GM19397 (cell line): Measurements from ENCODE around the gene KAZN.

Experiments
- ATAC-seq: cut with Tn5 transposase; IDR thresholded peaks from one replicate; pipeline ENCODE4 v1.9.1; 2021; ENCODE audit warnings: mild to moderate bottlenecking, moderate library complexity; ENCODE audit not compliant: unreplicated experiment

KAZN gene

GRCh38 chr1:15014516-15014915, 416.0 kb downstream of the KAZN start:
- no peak for ATAC-seq

- ATAC-seq = no peak
Measured at GRCh38 chr1:15016001-15016400, 417.5 kb downstream of the KAZN start.

- no peak for ATAC-seq
Measured at GRCh38 chr1:15016526-15016925, 418.0 kb downstream of the KAZN start.

GRCh38 chr1:15017120-15017519, 418.6 kb downstream of the KAZN start:
- no peak for ATAC-seq

GRCh38 chr1:15018767-15019166, 420.3 kb downstream of the KAZN start:
- ATAC-seq = no peak

GRCh38 chr1:15020943-15021745, 422.7 kb downstream of the KAZN start:
- ATAC-seq = no peak

GRCh38 chr1:15022048-15022447, 423.6 kb downstream of the KAZN start:
- ATAC-seq = no peak

- ATAC-seq = no peak
Measured at GRCh38 chr1:15023205-15023604, 424.7 kb downstream of the KAZN start.

GRCh38 chr1:15023976-15024375, 425.5 kb downstream of the KAZN start:
- no peak for ATAC-seq

GRCh38 chr1:15026117-15026489, 427.6 kb downstream of the KAZN start:
- ATAC-seq = no peak

- ATAC-seq = no peak
Measured at GRCh38 chr1:15027515-15027986, 429.1 kb downstream of the KAZN start.

GRCh38 chr1:15028102-15028501, 429.6 kb downstream of the KAZN start:
- ATAC-seq = no peak

- no peak for ATAC-seq
Measured at GRCh38 chr1:15028616-15029015, 430.1 kb downstream of the KAZN start.

- no peak for ATAC-seq
Measured at GRCh38 chr1:15029036-15029435, 430.6 kb downstream of the KAZN start.

GRCh38 chr1:15029786-15030185, 431.3 kb downstream of the KAZN start:
- no peak for ATAC-seq

GRCh38 chr1:15031251-15031933, 432.9 kb downstream of the KAZN start:
- ATAC-seq = no peak

GRCh38 chr1:15033264-15033663, 434.8 kb downstream of the KAZN start:
- no peak for ATAC-seq

GRCh38 chr1:15034656-15035055, 436.2 kb downstream of the KAZN start:
- no peak for ATAC-seq

- ATAC-seq = no peak
Measured at GRCh38 chr1:15035236-15035635, 436.8 kb downstream of the KAZN start.

- no peak for ATAC-seq
Measured at GRCh38 chr1:15036101-15036500, 437.6 kb downstream of the KAZN start.

GRCh38 chr1:15038232-15039016, 439.9 kb downstream of the KAZN start:
- ATAC-seq = no peak
